Measurements from ENCODE around the gene NFYA.

- TF ChIP-seq, protein P1, sequence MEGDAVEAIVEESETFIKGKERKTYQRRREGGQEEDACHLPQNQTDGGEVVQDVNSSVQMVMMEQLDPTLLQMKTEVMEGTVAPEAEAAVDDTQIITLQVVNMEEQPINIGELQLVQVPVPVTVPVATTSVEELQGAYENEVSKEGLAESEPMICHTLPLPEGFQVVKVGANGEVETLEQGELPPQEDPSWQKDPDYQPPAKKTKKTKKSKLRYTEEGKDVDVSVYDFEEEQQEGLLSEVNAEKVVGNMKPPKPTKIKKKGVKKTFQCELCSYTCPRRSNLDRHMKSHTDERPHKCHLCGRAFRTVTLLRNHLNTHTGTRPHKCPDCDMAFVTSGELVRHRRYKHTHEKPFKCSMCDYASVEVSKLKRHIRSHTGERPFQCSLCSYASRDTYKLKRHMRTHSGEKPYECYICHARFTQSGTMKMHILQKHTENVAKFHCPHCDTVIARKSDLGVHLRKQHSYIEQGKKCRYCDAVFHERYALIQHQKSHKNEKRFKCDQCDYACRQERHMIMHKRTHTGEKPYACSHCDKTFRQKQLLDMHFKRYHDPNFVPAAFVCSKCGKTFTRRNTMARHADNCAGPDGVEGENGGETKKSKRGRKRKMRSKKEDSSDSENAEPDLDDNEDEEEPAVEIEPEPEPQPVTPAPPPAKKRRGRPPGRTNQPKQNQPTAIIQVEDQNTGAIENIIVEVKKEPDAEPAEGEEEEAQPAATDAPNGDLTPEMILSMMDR (IDR thresholded peaks at IDR 0.05): no peak
- no peak for TF ChIP-seq EZH2 (IDR thresholded peaks at IDR 0.05)
- no peak for TF ChIP-seq EZH2phosphoT487 (IDR thresholded peaks at IDR 0.05)
These were observed 35.5 kb upstream of the NFYA start for GRCh38 chr6:41037107-41037900.
